NCI-H1417 treated with DMSO at 0.1 percent for 48 hours (cell line): ENCODE data around the gene PDF.
A peak's percentile ranks its signal among the peaks of the same experiment; 100 is the strongest.

ENCODE experiments used
- DNase-seq: peaks from one replicate; lab custom pipeline; 2025; lab: John Stamatoyannopoulos, UW

Gene PDF

DNA sequence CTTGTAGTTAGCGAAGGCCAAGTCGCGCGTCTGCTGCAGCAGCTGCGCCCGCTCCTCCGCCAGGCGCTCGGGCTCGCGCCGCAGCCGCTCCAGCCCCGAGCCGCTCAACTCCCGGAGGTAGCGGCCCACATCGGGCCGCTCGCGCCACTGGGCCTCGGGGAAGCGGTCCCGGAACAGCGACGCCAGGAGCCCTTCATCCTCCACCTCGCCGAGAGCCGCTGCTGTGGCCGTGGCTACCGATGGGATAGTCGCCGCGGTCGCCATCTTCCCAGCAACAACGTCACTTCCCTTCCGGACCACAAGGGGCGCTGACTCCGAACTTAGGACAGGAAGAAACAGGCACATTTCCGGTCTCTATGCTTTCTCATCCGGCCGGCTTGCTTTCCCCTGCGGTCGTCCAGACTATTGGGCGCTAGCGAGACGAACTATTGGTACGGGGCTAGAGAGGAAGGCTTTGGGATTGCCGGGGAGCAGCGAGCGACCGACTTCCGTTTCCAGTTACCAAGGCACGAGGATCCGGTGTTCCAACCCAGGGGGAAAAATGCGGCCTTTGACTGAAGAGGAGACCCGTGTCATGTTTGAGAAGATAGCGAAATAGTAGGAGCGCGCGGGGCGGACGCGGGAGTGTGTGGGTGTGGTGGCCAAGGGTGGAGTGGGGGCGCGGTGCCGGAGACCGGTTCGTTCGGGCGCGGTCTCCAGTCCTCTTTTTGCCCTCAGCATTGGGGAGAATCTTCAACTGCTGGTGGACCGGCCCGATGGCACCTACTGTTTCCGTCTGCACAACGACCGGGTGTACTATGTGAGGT lies 9.1 kb upstream of the PDF start, which contains the start of the genes COG8 and NIP7:
Gene COG8 (minus strand): TSS at position 276 of the 806 bp plus-strand sequence. CDS start 12 bp downstream, at position 264.
Gene NIP7 (plus strand): TSS at position 484 of the 806 bp plus-strand sequence. CDS start 58 bp downstream, at position 542.
- DNase-seq, result peak; percentile 89

GRCh38 chr16:69338557-69339288 lies 8.3 kb upstream of the PDF start:
- DNase-seq, result no peak

GRCh38 chr16:69334696-69335095 lies 4.3 kb upstream of the PDF start:
- DNase-seq, result no peak

DNA sequence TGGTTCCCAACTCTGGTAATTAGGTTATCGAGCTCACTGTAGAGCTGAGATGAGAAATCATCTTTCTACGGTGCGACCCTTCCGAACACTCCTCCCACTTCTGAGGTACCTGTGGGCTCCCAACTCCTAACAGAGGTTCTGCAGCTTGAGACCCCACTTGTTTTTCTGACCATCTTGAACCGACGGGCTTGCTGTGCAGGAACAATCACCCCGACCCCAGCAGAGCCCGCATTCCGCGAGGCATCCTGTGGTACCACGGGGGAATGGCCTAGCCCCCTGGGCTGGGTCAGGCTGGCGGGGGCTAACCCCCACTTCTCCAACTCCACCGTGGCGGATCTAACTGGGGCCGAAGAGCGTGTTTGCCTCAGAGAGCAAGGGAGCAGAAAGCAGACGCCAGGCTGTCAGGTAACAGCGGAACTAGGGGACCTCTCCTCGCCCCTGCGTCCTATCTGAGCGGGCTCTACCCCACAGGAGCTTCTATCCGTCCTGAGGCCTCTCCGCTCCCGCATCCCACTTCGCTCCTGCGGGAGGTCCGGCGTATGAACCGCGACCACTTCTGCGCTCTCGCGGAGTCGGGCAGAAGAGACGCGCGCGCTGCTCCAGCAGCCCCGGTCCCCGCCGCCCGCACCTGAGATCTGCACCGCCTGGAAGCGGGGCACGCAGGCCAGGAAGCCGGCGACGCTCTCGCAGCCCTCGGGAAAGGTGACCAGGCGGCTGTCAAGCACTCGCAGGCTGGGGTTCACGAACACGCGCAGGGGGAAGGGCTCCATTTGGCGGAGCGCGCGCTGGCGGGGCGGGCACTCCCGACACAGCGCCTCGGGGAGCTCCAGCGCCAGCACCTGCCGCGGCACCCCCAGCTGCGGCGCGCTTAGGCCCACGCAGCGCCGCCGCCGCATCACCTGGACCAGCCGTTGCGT lies 761 bp downstream of the PDF start:
- DNase-seq, result no peak

DNA sequence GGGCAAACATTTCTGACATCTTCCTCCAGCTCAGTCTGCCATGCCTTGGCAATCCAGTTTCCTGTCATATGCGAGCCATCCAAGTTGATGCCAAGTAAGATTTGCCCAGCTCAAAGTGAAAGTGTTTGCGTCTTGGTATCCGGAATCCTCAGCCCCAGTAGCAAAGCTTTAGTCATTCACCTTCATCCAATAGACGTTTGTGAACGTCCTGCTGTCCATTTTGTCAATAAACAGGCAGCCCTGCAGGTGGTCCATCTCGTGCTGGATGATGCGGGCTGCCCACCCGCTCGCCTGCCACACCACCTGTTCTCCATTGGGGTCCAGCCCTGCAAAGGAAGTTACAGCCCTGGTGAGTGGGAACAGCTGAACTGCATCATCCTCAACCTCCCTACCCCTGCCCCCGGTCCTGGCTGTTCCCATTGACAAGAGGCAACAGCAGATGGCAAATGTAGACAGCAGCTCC lies 1.5 kb downstream of the PDF start:
- DNase-seq, result no peak

- DNase-seq, result no peak
Measured at GRCh38 chr16:69327585-69328310, 2.6 kb downstream of the PDF start.

DNA sequence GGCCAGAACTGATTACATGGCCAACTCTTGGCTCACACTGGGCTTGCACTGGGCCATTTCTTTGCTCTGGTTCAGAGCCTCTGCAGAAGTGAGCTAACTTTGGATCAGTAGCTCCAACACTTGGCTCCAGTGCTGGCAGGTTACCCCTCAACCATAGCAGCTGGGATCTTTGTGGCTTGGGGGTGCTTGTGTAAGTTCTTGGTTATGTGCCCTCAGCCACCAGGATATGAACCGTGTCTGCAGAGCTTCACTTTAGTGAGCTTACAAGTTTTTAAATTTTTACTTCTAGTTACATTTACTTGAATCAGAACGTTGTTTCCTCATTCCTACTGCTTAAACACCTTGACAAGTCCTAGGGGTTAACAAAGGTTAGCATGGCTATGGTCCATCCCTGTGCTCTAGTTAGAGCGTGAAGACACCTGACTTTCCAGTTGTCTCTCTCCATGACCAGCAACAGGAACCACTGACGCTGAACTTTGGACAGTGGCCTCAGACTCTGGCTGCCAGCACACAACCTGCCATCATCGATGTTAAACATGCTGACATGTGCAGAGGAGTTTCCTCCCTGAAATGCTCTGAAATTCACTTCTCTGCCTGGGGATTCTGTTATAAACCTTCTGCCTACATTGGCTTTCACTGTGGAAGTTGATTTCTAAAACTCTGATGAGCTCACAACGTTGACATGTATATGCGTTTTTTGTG lies 4.1 kb downstream of the PDF start:
- no peak for DNase-seq

DNA sequence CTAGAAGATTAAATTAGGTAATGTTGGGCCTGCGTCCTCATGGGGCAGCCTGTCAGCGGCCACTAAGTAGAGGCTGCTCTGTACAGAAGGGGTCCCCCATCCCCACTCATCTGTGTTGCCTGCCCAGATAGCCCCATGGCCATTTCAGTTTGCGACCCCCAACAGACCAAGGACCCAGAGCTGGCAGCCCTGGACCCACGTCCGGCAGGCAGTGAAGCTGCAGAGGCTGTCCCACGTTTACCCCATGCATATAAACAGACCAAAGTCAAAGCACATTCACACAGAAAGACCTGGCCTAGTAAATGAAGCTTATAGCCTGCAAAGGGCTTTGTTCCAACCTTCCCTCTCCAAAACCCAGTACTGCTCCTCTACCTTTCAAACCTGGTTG lies 4.6 kb downstream of the PDF start:
- DNase-seq, result no peak

- DNase-seq, result no peak
Measured at GRCh38 chr16:69324585-69325253, 5.7 kb downstream of the PDF start.

GRCh38 chr16:69324013-69324531 lies 6.3 kb downstream of the PDF start:
- no peak for DNase-seq

DNA sequence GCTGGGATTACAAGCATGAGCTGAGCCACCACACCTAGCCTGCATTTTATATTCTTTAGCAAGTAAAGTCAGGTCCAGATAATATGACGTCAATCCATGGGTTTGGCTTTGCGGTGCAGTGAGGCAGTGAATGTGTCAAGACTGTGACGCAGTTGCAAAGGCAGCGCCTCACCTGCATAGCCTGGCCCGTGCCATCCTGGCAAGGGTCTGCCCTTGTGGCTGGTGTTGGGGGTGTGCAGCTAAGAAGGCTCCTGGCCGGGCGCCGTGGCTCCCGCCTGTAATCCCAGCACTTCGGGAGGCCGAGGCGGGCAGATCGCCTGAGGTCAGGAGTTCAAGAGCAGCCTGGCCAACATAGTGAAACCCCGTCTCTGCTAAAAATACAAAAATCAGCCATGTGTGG lies 7.0 kb downstream of the PDF start:
- no peak for DNase-seq

DNA sequence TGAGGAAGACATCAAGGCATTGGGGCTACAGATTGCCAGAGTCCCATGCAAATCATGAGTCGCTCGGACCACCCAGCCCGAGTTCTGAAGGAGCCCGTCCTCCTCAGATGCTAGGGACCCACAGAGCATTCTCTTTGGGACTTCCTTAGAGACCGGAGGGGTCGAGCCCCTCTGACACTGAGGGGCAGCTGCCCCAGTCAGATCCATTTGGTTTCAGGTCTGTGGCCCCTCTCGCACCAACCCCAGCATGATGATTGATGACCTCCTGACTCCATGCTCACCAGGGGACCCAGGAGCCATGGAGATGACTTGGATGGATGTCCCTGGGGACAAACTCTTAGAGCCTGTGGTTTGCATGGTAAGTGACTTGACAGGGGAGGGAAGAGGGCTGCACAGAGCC lies 8.0 kb downstream of the PDF start:
- no peak for DNase-seq

GRCh38 chr16:69321080-69321479 lies 9.3 kb downstream of the PDF start:
- no peak for DNase-seq

GRCh38 chr16:69320740-69321073 lies 9.7 kb downstream of the PDF start:
- DNase-seq, result no peak

DNA sequence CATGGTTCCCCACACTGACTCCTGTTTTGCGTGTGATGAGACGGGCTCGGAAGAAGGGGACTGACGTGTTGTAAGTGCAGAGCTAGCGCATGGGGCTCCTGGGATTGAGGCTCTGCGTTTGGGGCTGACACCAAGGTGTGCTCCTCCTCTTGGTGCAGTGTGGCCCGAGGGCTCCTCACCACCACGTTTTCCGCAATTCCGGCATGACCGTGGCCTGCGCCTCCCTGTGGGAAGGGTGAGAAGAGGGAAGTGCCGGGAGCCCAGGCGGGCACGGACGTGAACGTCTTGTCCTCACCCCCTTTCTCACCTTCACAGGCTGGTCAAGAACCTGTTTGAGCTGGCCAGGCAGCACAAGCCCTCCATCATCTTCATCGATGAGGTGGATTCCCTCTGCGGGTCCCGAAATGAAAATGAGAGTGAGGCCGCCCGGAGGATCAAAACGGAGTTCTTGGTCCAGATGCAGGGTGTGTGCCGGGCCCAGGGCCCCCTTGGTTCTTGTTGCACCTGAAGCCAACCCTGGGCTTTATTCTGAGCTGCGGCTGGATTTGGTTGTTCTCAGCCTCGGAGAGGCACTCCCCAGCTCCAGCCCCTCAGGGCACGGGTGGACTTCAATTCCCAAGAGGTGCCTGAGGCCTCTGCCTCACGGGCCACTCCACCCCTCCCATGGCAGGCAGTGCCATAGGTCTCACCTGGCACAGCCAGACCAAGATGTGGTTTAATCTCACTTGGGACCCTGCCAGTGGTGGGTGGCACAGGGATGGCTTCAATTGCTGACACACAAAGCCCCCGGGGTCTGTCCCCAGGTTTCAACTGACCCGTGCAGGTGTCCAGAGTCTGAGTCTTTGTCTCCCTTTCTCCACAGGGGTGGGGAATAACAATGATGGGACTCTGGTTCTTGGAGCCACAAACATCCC lies 10.3 kb downstream of the PDF start:
- no peak for DNase-seq

DNA sequence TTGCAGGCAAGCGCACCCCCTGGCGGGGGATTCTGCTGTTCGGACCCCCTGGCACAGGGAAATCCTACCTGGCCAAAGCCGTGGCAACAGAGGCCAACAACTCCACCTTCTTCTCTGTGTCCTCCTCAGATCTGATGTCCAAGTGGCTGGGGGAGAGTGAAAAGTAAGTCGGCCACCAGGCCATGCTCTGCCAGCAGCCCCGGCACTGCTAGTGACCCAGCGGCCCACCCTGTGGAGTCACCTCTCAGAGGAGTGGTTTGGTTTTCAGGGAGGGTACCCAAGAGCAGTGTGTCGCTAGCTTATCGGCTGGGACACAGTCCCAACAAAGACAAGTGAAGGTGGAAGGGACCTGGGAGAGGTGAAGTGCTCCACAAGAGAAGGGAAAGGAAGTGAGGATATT lies 11.0 kb downstream of the PDF start:
- no peak for DNase-seq

- DNase-seq, result no peak
Measured at GRCh38 chr16:69318911-69319289, 11.5 kb downstream of the PDF start.

DNA sequence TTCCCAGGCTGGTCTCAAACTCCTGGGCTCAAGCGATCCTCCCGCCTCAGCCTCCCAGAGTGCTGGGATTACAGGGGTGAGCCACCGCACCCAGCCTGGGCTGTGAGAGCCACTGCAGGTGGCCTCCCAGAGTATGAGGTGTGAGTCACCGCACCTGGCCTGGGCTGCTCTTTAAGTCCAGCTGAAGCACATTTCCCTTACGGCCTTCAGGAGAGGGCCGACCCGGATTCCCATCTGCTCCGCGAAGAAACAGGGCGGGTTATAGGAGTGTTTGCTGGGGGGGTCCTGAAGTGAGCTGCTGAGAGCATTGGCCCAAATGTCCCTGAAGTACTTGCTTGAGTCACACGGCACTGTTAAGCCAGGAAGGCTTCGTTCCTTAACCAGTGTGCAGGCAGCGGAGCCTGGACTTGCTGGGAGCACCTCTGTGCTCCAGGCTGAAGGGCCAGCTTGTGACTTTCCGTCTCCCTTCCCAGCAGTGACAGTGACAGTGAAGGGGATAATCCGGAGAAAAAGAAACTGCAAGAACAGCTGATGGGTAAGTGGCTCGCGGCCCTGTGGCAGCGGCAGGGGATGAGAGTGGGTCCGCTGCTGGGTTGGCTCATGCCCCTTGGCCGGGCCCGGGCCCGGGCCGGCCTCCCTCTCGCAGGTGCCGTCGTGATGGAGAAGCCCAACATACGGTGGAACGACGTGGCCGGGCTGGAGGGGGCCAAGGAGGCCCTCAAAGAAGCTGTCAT lies 12.0 kb downstream of the PDF start:
- no peak for DNase-seq
